Measurements from ENCODE around the gene EML2. TPM values are rescaled to one million over a fixed set of nuclear protein-coding genes. Genes with fewer than 3 reads are reported as not detected.

EML2 gene
- total and polyA plus RNA-seq, 2 of the 8 experiments (the other 6 are each of a cell fraction or from before 2014, with no cell fraction given) = 28.8 to 29.4 TPM

- no peaks in the 10 kb centered on the region for H3K79me1 ChIP-seq (ENCODE audit: low read depth, low read length)
- TF ChIP-seq SP1 (IDR thresholded peaks at IDR 0.05; ENCODE audit: low read depth, low read length) = peak; percentile 31; the same call in 1 of the 2 replicates
- no peak for TF ChIP-seq ATF3 (IDR thresholded peaks at IDR 0.05; ENCODE audit: insufficient read depth, low read depth, low read length)
- no peak for TF ChIP-seq SUZ12 (IDR thresholded peaks at IDR 0.05; ENCODE audit: low read length)
- TF ChIP-seq ASH2L (IDR thresholded peaks at IDR 0.05; ENCODE audit: low read length) = peak; percentile 19
- H3K4me1 ChIP-seq (replicated peaks in 1 of 4; ENCODE audit: control insufficient read depth in 3 of 4, insufficient read depth in 4 of 4, low read length in 3 of 4) = peaks cover 4 to 21% (median 10%) of the 10 kb centered on the region in 4 experiments
- H3K27ac ChIP-seq (ENCODE audit: low read depth, low read length) = no peak overlapping the region
- H3K9me3 ChIP-seq (ENCODE audit: insufficient read depth in 2 of 2, low read depth in 1 of 2, low read length in 1 of 2) = no peaks in the 10 kb centered on the region
- H3K4ac ChIP-seq (replicated peaks; ENCODE audit: insufficient read length, low read depth, low read length) = no peak overlapping the region
- peak overlapping the region; percentile 91 for H2BK5ac ChIP-seq (ENCODE audit: low read depth, low read length)
- H4K5ac ChIP-seq (ENCODE audit: insufficient read length, low read depth, low read length) = peak overlapping the region; percentile 47
- no peak overlapping the region for H2BK20ac ChIP-seq (ENCODE audit: low read length)
- H3K23me2 ChIP-seq (ENCODE audit: low read depth, low read length) = peaks cover 15% of the 10 kb centered on the region
- POLR2A ChIA-PET (ENCODE audit: partially characterized antibody) = interaction anchor here (0.6 to 3.5 kb wide), 6 partner anchors 11 to 867 kb away, joined by 3 to 21 read pairs (median 4); no protein-coding TSS in a partner anchor
- peak overlapping the region; percentile 93 for H3K18ac ChIP-seq (ENCODE audit: extremely low read depth, low read length)
- no peak overlapping the region for H2AFZ ChIP-seq (ENCODE audit: low read length)
- peak overlapping the region; percentile 82; the same call in 1 of the 2 replicates for H4K8ac ChIP-seq (ENCODE audit: extremely low read depth, insufficient read depth, low read length)
- H3K9ac ChIP-seq (replicated peaks in 1 of 4; ENCODE audit: extremely low read depth in 1 of 4, low read depth in 3 of 4, low read length in 3 of 4) = no peak overlapping the region
- H3K14ac ChIP-seq (ENCODE audit: insufficient read length) = no peak overlapping the region
- H3K4me3 ChIP-seq (ENCODE audit: extremely low read depth in 1 of 4, insufficient read depth in 2 of 4, low read depth in 3 of 4, low read length in 4 of 4) = peak overlapping the region; percentile 51 to 67 (median 60); a peak in 7 of 8 replicates
- H2BK15ac ChIP-seq (ENCODE audit: low read length) = peak overlapping the region; percentile 31; the same call in 1 of the 2 replicates
- peak overlapping the region; percentile 78; the same call in 1 of the 2 replicates for H2BK12ac ChIP-seq (ENCODE audit: low read depth, low read length)
- H2AK5ac ChIP-seq (ENCODE audit: low read depth, low read length) = no peak overlapping the region; the same call in 1 of the 2 replicates
- H3K36me3 ChIP-seq (ENCODE audit: control insufficient read depth in 2 of 4, insufficient read depth in 4 of 4, low read length in 3 of 4) = no peaks in the 10 kb centered on the region
- H2BK120ac ChIP-seq (replicated peaks; ENCODE audit: low read depth, low read length) = peak overlapping the region; percentile 90
- peak overlapping the region; percentile 82 to 85 for H3K4me2 ChIP-seq (ENCODE audit: insufficient read depth in 1 of 2, low read depth in 2 of 2, low read length in 2 of 2)
- H3K27me3 ChIP-seq (replicated peaks in 1 of 4; ENCODE audit: control insufficient read depth in 3 of 4, extremely low read depth in 1 of 4, insufficient read depth in 3 of 4, low read length in 3 of 4) = no peaks in the 10 kb centered on the region; a peak in 1 of 7 replicates
- no peak for FAIRE-seq
- CTCF ChIA-PET (ENCODE audit: partially characterized antibody) = interaction anchor here (0.6 to 8.4 kb wide), 12 partner anchors 15 to 112 kb away, joined by 3 to 135 read pairs (median 4); partner anchors contain the start of genes GPR4 and QPCTL
- H3K23ac ChIP-seq (ENCODE audit: insufficient read length) = no peak overlapping the region
- no peak for DNase-seq (ENCODE audit: low read depth in 1 of 2, low spot score in 2 of 2)
- peak overlapping the region; percentile 32 for H3K56ac ChIP-seq (replicated peaks; ENCODE audit: insufficient read length, low read depth, low read length)
- H4K91ac ChIP-seq (replicated peaks; ENCODE audit: insufficient read length, low read length) = peak overlapping the region; percentile 84
- H4K20me1 ChIP-seq (replicated peaks in 1 of 2; ENCODE audit: control insufficient read depth in 1 of 2, insufficient read depth in 2 of 2, low read length in 2 of 2) = no peaks in the 10 kb centered on the region
- no peaks in the 10 kb centered on the region for H3K79me2 ChIP-seq (ENCODE audit: control insufficient read depth in 1 of 2, insufficient read depth in 2 of 2, low read length in 2 of 2)
- WGBS, 2 experiments (ENCODE audit: extremely low coverage in 1 of 2, insufficient coverage in 1 of 2, insufficient read length in 1 of 2, insufficient replicate concordance in 2 of 2, low coverage in 1 of 2, low lambda C conversion rate in 2 of 2, missing lambda C conversion rate in 1 of 2) = 65% methylated on average over 19 of the region's 19 CpGs; no CpG with 5 or more reads in 1 of the 2 experiments
These were observed 1.1 kb downstream of the EML2 start for GRCh38 chr19:45637890-45638667.

All from H1 (cell line).